GM18499 (cell line): ENCODE data around the gene BAG5.
"Not testable (repeated sequence)": the region's sequence is repeated elsewhere in the genome, so short reads cannot be mapped to it uniquely, and the experiment has no call there.

ENCODE experiments used
- ATAC-seq: cut with Tn5 transposase; IDR thresholded peaks from one replicate; pipeline ENCODE4 v1.9.1; 2021; ENCODE audit warnings: moderate number of reproducible peaks; ENCODE audit not compliant: insufficient read depth, unreplicated experiment

Gene BAG5

GRCh38 chr14:103512701-103513611 is 49.5 kb downstream of the BAG5 start:
- ATAC-seq, result no peak

- ATAC-seq, result not testable (repeated sequence)
These were observed 50.3 kb downstream of the BAG5 start for GRCh38 chr14:103512180-103512579.

- no peak for ATAC-seq
These were observed 51.4 kb downstream of the BAG5 start for GRCh38 chr14:103510724-103511693.

GRCh38 chr14:103509864-103510723 is 52.4 kb downstream of the BAG5 start:
- no peak for ATAC-seq

GRCh38 chr14:103508521-103509329 is 53.7 kb downstream of the BAG5 start:
- ATAC-seq, result no peak

- no peak for ATAC-seq
These were observed 54.7 kb downstream of the BAG5 start for GRCh38 chr14:103507751-103508150.
